ENCODE data around the gene TBCK. TPM values are rescaled to one million over a fixed set of nuclear protein-coding genes. Genes with fewer than 3 reads are reported as not detected.

Gene TBCK
- total RNA-seq, 1 donor from 2014 or later = 28.2 TPM

DNA sequence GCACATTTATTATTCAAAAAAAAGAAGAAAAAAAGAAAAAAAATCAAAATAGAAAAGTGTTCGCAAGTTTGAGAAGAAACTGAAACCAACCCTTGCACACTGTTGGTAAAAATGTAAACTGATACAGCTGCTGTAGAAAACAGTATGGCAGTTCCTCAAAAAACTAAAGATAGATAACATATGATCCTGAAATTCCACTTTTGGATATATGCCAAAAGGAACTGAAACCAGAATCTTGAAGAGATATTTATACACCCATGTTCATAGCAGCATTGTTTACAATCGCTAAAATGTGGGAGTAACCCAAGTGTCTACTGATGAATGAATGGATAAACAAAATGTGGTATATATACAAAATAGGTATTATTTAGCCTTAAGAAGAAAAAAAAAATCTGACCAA, 155.4 kb downstream of the TBCK start:
- H3K4me1 Mint-ChIP-seq (ENCODE audit: low read depth) = peaks cover 8% of the 10 kb centered on the region
- TF ChIP-seq, protein P1, sequence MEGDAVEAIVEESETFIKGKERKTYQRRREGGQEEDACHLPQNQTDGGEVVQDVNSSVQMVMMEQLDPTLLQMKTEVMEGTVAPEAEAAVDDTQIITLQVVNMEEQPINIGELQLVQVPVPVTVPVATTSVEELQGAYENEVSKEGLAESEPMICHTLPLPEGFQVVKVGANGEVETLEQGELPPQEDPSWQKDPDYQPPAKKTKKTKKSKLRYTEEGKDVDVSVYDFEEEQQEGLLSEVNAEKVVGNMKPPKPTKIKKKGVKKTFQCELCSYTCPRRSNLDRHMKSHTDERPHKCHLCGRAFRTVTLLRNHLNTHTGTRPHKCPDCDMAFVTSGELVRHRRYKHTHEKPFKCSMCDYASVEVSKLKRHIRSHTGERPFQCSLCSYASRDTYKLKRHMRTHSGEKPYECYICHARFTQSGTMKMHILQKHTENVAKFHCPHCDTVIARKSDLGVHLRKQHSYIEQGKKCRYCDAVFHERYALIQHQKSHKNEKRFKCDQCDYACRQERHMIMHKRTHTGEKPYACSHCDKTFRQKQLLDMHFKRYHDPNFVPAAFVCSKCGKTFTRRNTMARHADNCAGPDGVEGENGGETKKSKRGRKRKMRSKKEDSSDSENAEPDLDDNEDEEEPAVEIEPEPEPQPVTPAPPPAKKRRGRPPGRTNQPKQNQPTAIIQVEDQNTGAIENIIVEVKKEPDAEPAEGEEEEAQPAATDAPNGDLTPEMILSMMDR (IDR thresholded peaks at IDR 0.05) = no peak
- peaks cover 5% of the 10 kb centered on the region for H3K9me3 Mint-ChIP-seq (ENCODE audit: low read depth)
- no peak overlapping the region for H3K27ac Mint-ChIP-seq (ENCODE audit: unreplicated experiment)
- H3K27me3 Mint-ChIP-seq (ENCODE audit: low read depth) = no peaks in the 10 kb centered on the region
- H3K4me3 Mint-ChIP-seq (ENCODE audit: unreplicated experiment) = no peak overlapping the region
- peaks cover 23% of the 10 kb centered on the region for H3K36me3 Mint-ChIP-seq (ENCODE audit: low read depth)
- DNase-seq (ENCODE audit: low spot score) = no peak

DNA sequence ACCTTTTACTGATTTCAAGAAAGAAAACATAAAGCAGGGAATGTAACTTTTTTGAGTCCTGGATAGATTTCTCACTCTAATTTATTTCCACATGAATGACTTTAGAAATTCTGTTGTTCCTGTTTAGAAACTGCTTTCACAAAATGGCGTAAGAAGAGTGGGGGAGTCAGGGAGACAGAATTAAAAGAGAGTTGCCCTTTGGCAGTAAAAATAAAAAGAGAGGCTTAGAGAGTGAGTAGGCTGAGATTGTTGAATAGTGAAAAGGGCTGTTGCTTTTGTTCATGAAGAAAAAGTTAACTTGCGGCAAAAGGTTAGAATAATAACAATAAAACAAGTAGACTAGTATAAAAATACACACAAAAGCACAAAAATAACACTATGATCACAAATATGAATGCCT, 166.1 kb downstream of the TBCK start:
- TF ChIP-seq, protein P1 (IDR thresholded peaks at IDR 0.05) = no peak
- H3K4me1 Mint-ChIP-seq (ENCODE audit: low read depth) = no peaks in the 10 kb centered on the region
- H3K9me3 Mint-ChIP-seq (ENCODE audit: low read depth) = peaks cover 28% of the 10 kb centered on the region
- DNase-seq (ENCODE audit: low spot score) = no peak
- H3K27me3 Mint-ChIP-seq (ENCODE audit: low read depth) = no peaks in the 10 kb centered on the region
- no peak overlapping the region for H3K27ac Mint-ChIP-seq (ENCODE audit: unreplicated experiment)
- no peak overlapping the region for H3K4me3 Mint-ChIP-seq (ENCODE audit: unreplicated experiment)
- H3K36me3 Mint-ChIP-seq (ENCODE audit: low read depth) = peaks cover 25% of the 10 kb centered on the region

DNA sequence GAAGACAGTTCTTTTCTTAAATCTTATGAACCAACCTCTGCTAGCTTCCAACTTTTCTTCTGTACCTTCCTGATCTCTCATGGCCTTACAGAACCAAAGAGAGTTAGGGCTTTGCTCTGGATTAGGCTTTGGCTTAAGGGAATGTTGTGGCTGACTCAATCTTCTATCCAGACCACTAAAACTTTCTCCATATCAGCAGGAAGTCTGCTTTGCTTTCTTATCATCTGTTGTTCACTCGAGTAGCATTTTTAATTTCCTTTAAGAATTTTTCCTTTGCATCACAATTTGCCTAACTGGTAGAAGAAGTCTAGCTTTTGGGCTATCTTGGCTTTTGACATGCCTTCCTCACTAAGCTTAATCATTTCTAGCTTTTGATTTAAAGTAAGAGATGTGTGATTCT, 167.0 kb downstream of the TBCK start:
- no peaks in the 10 kb centered on the region for H3K4me1 Mint-ChIP-seq (ENCODE audit: low read depth)
- peaks cover 28% of the 10 kb centered on the region for H3K9me3 Mint-ChIP-seq (ENCODE audit: low read depth)
- TF ChIP-seq, protein P1 (IDR thresholded peaks at IDR 0.05) = no peak
- H3K4me3 Mint-ChIP-seq (ENCODE audit: unreplicated experiment) = no peak overlapping the region
- DNase-seq (ENCODE audit: low spot score) = no peak
- peaks cover 22% of the 10 kb centered on the region for H3K36me3 Mint-ChIP-seq (ENCODE audit: low read depth)
- no peaks in the 10 kb centered on the region for H3K27me3 Mint-ChIP-seq (ENCODE audit: low read depth)
- H3K27ac Mint-ChIP-seq (ENCODE audit: unreplicated experiment) = no peak overlapping the region

DNA sequence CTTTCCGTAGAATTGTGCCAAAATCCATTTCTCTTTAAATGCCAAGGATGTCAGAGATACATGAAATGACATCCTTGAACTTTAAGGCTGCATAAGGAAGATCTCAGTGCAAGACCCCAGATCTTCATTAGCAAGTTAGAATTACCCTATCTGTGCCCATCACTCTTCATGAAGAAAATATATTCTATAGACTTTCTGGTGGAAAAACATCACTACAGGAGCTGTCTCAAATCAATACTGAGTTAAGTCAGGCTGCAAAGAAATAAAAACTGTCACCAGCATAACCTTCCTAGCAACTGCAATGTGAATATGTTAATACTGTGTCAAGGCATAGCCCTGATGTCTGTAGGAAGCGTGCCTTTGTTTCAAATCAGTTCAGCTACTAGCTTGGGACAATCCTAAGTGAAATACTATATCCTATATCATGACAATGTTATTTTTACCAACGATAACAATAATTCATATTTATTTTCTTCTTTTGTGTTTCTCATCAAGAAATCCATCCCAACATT, 173.3 kb downstream of the TBCK start:
- Mint-ChIP-seq H3K4me3 (ENCODE audit: unreplicated experiment) (no peak overlapping the region), H3K9me3 (ENCODE audit: low read depth) (peaks cover 13% of the 10 kb centered on the region), H3K36me3 (ENCODE audit: low read depth) (peaks cover 14% of the 10 kb centered on the region), H3K27me3 (ENCODE audit: low read depth) (no peaks in the 10 kb centered on the region), H3K27ac (ENCODE audit: unreplicated experiment) (no peak overlapping the region), H3K4me1 (ENCODE audit: low read depth) (no peaks in the 10 kb centered on the region)
- TF ChIP-seq, protein P1 (IDR thresholded peaks at IDR 0.05) = no peak
- DNase-seq (ENCODE audit: low spot score) = no peak

DNA sequence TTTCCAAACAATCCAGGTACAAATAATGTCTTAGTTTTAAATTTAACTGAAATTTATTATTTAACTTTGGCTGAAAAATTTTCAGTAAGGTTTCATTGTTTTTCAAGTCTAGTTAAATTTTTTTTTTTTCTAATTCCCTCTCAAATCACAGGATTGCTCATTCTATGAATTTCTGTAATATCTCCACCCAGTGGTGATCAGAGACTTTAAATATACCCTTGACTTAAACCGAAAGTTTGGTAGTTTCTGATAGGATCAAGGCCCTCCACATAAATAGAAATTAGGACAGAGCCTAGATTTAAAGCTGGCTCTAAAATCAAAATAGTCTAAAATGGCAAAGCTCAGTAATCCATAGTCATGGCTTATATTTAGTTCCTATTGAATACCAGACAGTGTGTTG, 175.4 kb downstream of the TBCK start:
- H3K36me3 Mint-ChIP-seq (ENCODE audit: low read depth) = peaks cover 2% of the 10 kb centered on the region
- no peaks in the 10 kb centered on the region for H3K27me3 Mint-ChIP-seq (ENCODE audit: low read depth)
- DNase-seq (ENCODE audit: low spot score) = no peak
- TF ChIP-seq, protein P1 (IDR thresholded peaks at IDR 0.05) = peak; percentile 66
- peaks cover 1% of the 10 kb centered on the region for H3K9me3 Mint-ChIP-seq (ENCODE audit: low read depth)
- no peaks in the 10 kb centered on the region for H3K4me1 Mint-ChIP-seq (ENCODE audit: low read depth)
- no peak overlapping the region for H3K27ac Mint-ChIP-seq (ENCODE audit: unreplicated experiment)
- H3K4me3 Mint-ChIP-seq (ENCODE audit: unreplicated experiment) = no peak overlapping the region

Data from chondrocyte (in vitro differentiated cells).